IMR-90 (cell line): ENCODE measurements around the gene TBXAS1. TPM values are rescaled to one million over a fixed set of nuclear protein-coding genes. Genes with fewer than 3 reads are reported as not detected.

Experiments
- ATAC-seq: fragments of 200-7000 bp; cut with Tn5 transposase; 2 replicates; pipeline ENCODE4 v1.9.1; 2020; ENCODE audit warnings: low read depth, mild to moderate bottlenecking, moderate library complexity
- BruUV-seq: library from RNA; stranded (reverse); fragments of 400-500 nt; replicated peaks from 2 replicates; lab custom pipeline; 2021; lab: Mats Ljungman, UMichigan
- CTCF ChIA-PET: fragments of 300-600 bp; formaldehyde crosslinking; extraction: SDS; loops from one replicate; lab custom pipeline; 2021; ENCODE audit warnings: antibody characterized with exemption; lab: Yijun Ruan, JAX
- POLR2A ChIA-PET: fragments of 300-600 bp; sonication (Branson Sonifier 250); formaldehyde crosslinking; loops from one replicate; lab custom pipeline; 2022; ENCODE audit warnings: antibody characterized with exemption; ENCODE audit not compliant: unreplicated experiment; lab: Charles Lee
- DNase-seq: peaks from one replicate; pipeline ENCODE4 v3.0.0; 2013
- H2AFZ ChIP-seq: replicated peaks from 2 replicates; pipeline ENCODE3; 2013; ENCODE audit warnings: low read length, mild to moderate bottlenecking; ENCODE audit not compliant: poor library complexity
- H2AK5ac ChIP-seq: 2 replicates; pipeline ENCODE4 v1.6.1; 2013; ENCODE audit warnings: low read depth, low read length, inconsistent platforms
- H2AK9ac ChIP-seq: replicated peaks from 2 replicates; pipeline ENCODE3; 2013; ENCODE audit warnings: mild to moderate bottlenecking, low read depth, low read length, moderate library complexity; ENCODE audit not compliant: poor library complexity
- H2BK120ac ChIP-seq: 2 replicates; pipeline ENCODE4 v1.6.1; 2013; ENCODE audit warnings: low read depth, low read length, inconsistent platforms
- H2BK15ac ChIP-seq: 3 replicates; pipeline ENCODE4 v1.6.1; 2013; ENCODE audit warnings: low read depth, low read length, inconsistent platforms
- H2BK20ac ChIP-seq: 2 replicates; pipeline ENCODE4 v1.6.1; 2013; ENCODE audit warnings: low read depth, mild to moderate bottlenecking, inconsistent platforms, low read length, moderate library complexity
- H2BK5ac ChIP-seq: 2 replicates; pipeline ENCODE4 v1.6.1; 2013; ENCODE audit warnings: mild to moderate bottlenecking, low read depth, low read length, inconsistent platforms; ENCODE audit not compliant: poor library complexity, severe bottlenecking
- H3K14ac ChIP-seq: replicated peaks from 2 replicates; pipeline ENCODE4 v1.6.1; 2013; ENCODE audit warnings: low read depth, low read length, inconsistent platforms
- H3K18ac ChIP-seq: 2 replicates; pipeline ENCODE4 v1.6.1; 2013; ENCODE audit warnings: low read depth, low read length, control low read depth
- H3K23ac ChIP-seq: 2 replicates; pipeline ENCODE4 v1.6.1; 2013; ENCODE audit warnings: low read depth, low read length, inconsistent platforms
- H3K27ac ChIP-seq: 2 replicates; pipeline ENCODE4 v1.5.1; 2013; ENCODE audit warnings: mild to moderate bottlenecking, control low read depth, low read length; ENCODE audit not compliant: insufficient read depth
- H3K27me3 ChIP-seq: 2 replicates; pipeline ENCODE4 v1.6.1; 2013; ENCODE audit warnings: low read length; ENCODE audit not compliant: control insufficient read depth, insufficient read depth
- H3K36me3 ChIP-seq: 2 replicates; pipeline ENCODE4 v1.6.1; 2013; ENCODE audit warnings: low read length, mixed read lengths; ENCODE audit not compliant: control insufficient read depth, insufficient read depth
- H3K4ac ChIP-seq: 2 replicates; pipeline ENCODE4 v1.6.1; 2013; ENCODE audit warnings: low read depth, low read length, inconsistent platforms
- H3K4me1 ChIP-seq: 2 replicates; pipeline ENCODE4 v1.6.1; 2013; ENCODE audit warnings: low read length, mixed read lengths; ENCODE audit not compliant: control insufficient read depth, insufficient read depth
- H3K4me2 ChIP-seq: 2 replicates; pipeline ENCODE4 v1.6.1; 2013; ENCODE audit warnings: low read depth, mild to moderate bottlenecking, control low read depth, low read length, moderate library complexity
- H3K4me3 ChIP-seq: 2 replicates; pipeline ENCODE4 v1.5.1; 2013; ENCODE audit warnings: low read depth, mild to moderate bottlenecking, control low read depth, low read length, moderate library complexity; ENCODE audit not compliant: insufficient read depth
- H3K56ac ChIP-seq: 2 replicates; pipeline ENCODE4 v1.6.1; 2013; ENCODE audit warnings: low read length, inconsistent platforms; ENCODE audit not compliant: insufficient read depth; ENCODE audit errors: extremely low read depth
- H3K79me1 ChIP-seq, 2 experiments: 2 replicates each; pipeline ENCODE4 v1.6.1; 2013; ENCODE audit warnings: low read length in 2 of 2, inconsistent platforms in 1 of 2, low read depth in 1 of 2
- H3K9ac ChIP-seq: 2 replicates; pipeline ENCODE4 v1.6.1; 2013; ENCODE audit warnings: low read depth, low read length, control low read depth
- H3K9me1 ChIP-seq: 2 replicates; pipeline ENCODE4 v1.6.1; 2013; ENCODE audit warnings: low read length, inconsistent platforms; ENCODE audit not compliant: insufficient read depth
- H3K9me3 ChIP-seq: 2 replicates; pipeline ENCODE4 v1.6.1; 2013; ENCODE audit warnings: low read length; ENCODE audit not compliant: control insufficient read depth, insufficient read depth
- H4K20me1 ChIP-seq: 2 replicates; pipeline ENCODE4 v1.6.1; 2013; ENCODE audit warnings: low read length, inconsistent platforms; ENCODE audit not compliant: insufficient read depth
- H4K5ac ChIP-seq: 2 replicates; pipeline ENCODE4 v1.6.1; 2013; ENCODE audit warnings: mild to moderate bottlenecking, low read depth, low read length, control low read depth
- H4K8ac ChIP-seq, 2 experiments: 2 replicates each; pipeline ENCODE4 v1.6.1; 2013; ENCODE audit warnings: low read depth in 2 of 2, low read length in 2 of 2, control low read depth in 1 of 2, inconsistent platforms in 1 of 2
- H4K91ac ChIP-seq: 2 replicates; pipeline ENCODE4 v1.6.1; 2013; ENCODE audit warnings: low read depth, low read length, inconsistent platforms; ENCODE audit not compliant: insufficient read depth
- BHLHE40 ChIP-seq: fragments of 150-350 bp; IDR thresholded peaks from 2 replicates; pipeline ENCODE4 v1.6.1; 2016; ENCODE audit warnings: mild to moderate bottlenecking, low read depth, low read length
- CEBPB ChIP-seq: IDR thresholded peaks from 2 replicates; pipeline ENCODE4 v1.6.1; 2012; ENCODE audit warnings: low read depth, low read length, improper control_type of control experiment
- CHD1 ChIP-seq: IDR thresholded peaks from 2 replicates; pipeline ENCODE4 v1.6.1; 2012; ENCODE audit warnings: low read depth, low read length, improper control_type of control experiment
- CTCF ChIP-seq: conservative IDR thresholded peaks from 2 replicates; pipeline ENCODE4 v1.5.1; 2012; ENCODE audit warnings: mild to moderate bottlenecking, low read depth, low read length, improper control_type of control experiment
- ELK1 ChIP-seq: fragments of 150-350 bp; IDR thresholded peaks from 2 replicates; pipeline ENCODE4 v1.6.1; 2016; ENCODE audit warnings: low read depth, mild to moderate bottlenecking, low read length, moderate library complexity, borderline replicate concordance
- FOS ChIP-seq: fragments of 150-350 bp; IDR thresholded peaks from 2 replicates; pipeline ENCODE4 v1.6.1; 2016; ENCODE audit warnings: low read depth, low read length
- MAFK ChIP-seq: IDR thresholded peaks from 2 replicates; pipeline ENCODE4 v1.6.1; 2012; ENCODE audit warnings: low read depth, low read length, improper control_type of control experiment
- MAZ ChIP-seq: IDR thresholded peaks from 2 replicates; pipeline ENCODE4 v1.6.1; 2012; ENCODE audit warnings: low read depth, mild to moderate bottlenecking, low read length, improper control_type of control experiment, moderate library complexity, borderline replicate concordance
- MXI1 ChIP-seq: IDR thresholded peaks from 2 replicates; pipeline ENCODE4 v1.6.1; 2012; ENCODE audit warnings: low read depth, mild to moderate bottlenecking, low read length, moderate library complexity, borderline replicate concordance
- NFE2L2 ChIP-seq: fragments of 150-350 bp; IDR thresholded peaks from 2 replicates; pipeline ENCODE4 v1.6.1; 2016; ENCODE audit warnings: low read depth, mild to moderate bottlenecking, low read length
- POLR2A ChIP-seq: IDR thresholded peaks from 2 replicates; pipeline ENCODE4 v1.6.1; 2012; ENCODE audit warnings: mild to moderate bottlenecking, low read depth, low read length
- RAD21 ChIP-seq: IDR thresholded peaks from 2 replicates; pipeline ENCODE4 v1.6.1; 2012; ENCODE audit warnings: low read length, improper control_type of control experiment
- RCOR1 ChIP-seq: IDR thresholded peaks from 2 replicates; pipeline ENCODE4 v1.6.1; 2012; ENCODE audit warnings: mild to moderate bottlenecking, low read length, improper control_type of control experiment; ENCODE audit not compliant: insufficient replicate concordance
- RFX5 ChIP-seq: IDR thresholded peaks from 2 replicates; pipeline ENCODE4 v1.8.0; 2012; ENCODE audit warnings: low read depth, mild to moderate bottlenecking, low read length, moderate library complexity
- SMC3 ChIP-seq: fragments of 150-350 bp; IDR thresholded peaks from 2 replicates; pipeline ENCODE4 v1.6.1; 2016; ENCODE audit warnings: low read depth, mild to moderate bottlenecking, antibody characterized with exemption, low read length, moderate library complexity
- dilution Hi-C: fragments of 300-500 bp; cut with HindIII; formaldehyde crosslinking; loops from one replicate; pipeline ENCODE4 v1.14.3; 2018; ENCODE audit warnings: low sequenced_read_pairs; ENCODE audit not compliant: unreplicated experiment
- in situ Hi-C: fragments of 300-500 bp; cut with MboI; formaldehyde crosslinking; loops from 3 replicates; pipeline ENCODE4 v1.14.3; 2019; ENCODE audit warnings: low sequenced_read_pairs, inconsistent platforms, mixed read lengths
- intact Hi-C: fragments of 100-400 bp; cut with micrococcal nuclease; formaldehyde crosslinking; loops from 2 replicates; pipeline ENCODE4 v1.10.0; 2022
- polyA plus RNA-seq, 3 experiments: library from polyadenylated mRNA; depleted of rRNA; stranded (reverse); fragments of >200 nt; gene quantifications; 2 replicates each; pipeline ENCODE4 v1.2.3, GENCODE V29; 2012; ENCODE audit warnings: low replicate concordance in 1 of 3
- total RNA-seq: library from RNA; depleted of rRNA; stranded (reverse); fragments of >200 nt; gene quantifications from 2 replicates; pipeline ENCODE4 v1.2.3, GENCODE V29; 2012
- TF ChIP-seq, protein P1 (sequence below): fragments of 150-350 bp; IDR thresholded peaks from 2 replicates; pipeline ENCODE4 v1.6.1; 2017; ENCODE audit warnings: mild to moderate bottlenecking, antibody characterized with exemption, low read length, low read depth

The TBXAS1 gene
- total and polyA plus RNA-seq, 2 of the 4 experiments (the other 2 are of a cell fraction), result 5.9 to 10.8 TPM

- no TSS peak for BruUV-seq
- H3K79me1 ChIP-seq, result no peaks in the 10 kb centered on the region
- no peak overlapping the region for H3K14ac ChIP-seq
- dilution Hi-C loops (no loop called here), in situ Hi-C loops (no loop called here), intact Hi-C loops (no loop called here)
- H2BK120ac ChIP-seq, result no peak overlapping the region
- no peak overlapping the region for H3K18ac ChIP-seq
- no peak for ATAC-seq
- no peak overlapping the region for H4K5ac ChIP-seq
- peaks cover 3% of the 10 kb centered on the region; the same call in 1 of the 2 replicates for H3K9me3 ChIP-seq
- H3K27me3 ChIP-seq, result no peaks in the 10 kb centered on the region
- H2AK5ac ChIP-seq, result no peak overlapping the region
- H3K56ac ChIP-seq, result no peak overlapping the region
- no peak overlapping the region for H3K4me3 ChIP-seq
- no peak overlapping the region for H2BK20ac ChIP-seq
- no peaks in the 10 kb centered on the region for H3K9me1 ChIP-seq
- no peak overlapping the region for H2AK9ac ChIP-seq
- H3K27ac ChIP-seq, result no peak overlapping the region
- H4K91ac ChIP-seq, result no peak overlapping the region
- no peak overlapping the region for H2AFZ ChIP-seq
- no peaks in the 10 kb centered on the region for H4K20me1 ChIP-seq
- no peak overlapping the region for H3K4ac ChIP-seq
- H3K9ac ChIP-seq, result no peak overlapping the region
- H3K4me1 ChIP-seq, result no peaks in the 10 kb centered on the region
- H3K36me3 ChIP-seq, result peaks cover 1% of the 10 kb centered on the region; the same call in 1 of the 2 replicates
- H2BK15ac ChIP-seq, result no peak overlapping the region
- no peak for DNase-seq
- H2BK5ac ChIP-seq, result no peak overlapping the region
- H3K4me2 ChIP-seq, result no peak overlapping the region
- POLR2A ChIA-PET, result no interaction called here
- no peak overlapping the region for H3K23ac ChIP-seq
- TF ChIP-seq RFX5, result no peak
- no peak for TF ChIP-seq MAFK
- TF ChIP-seq MXI1, result no peak
- TF ChIP-seq SMC3, result no peak
- TF ChIP-seq RCOR1, result no peak
- TF ChIP-seq POLR2A, result no peak
- TF ChIP-seq MAZ, result no peak
- TF ChIP-seq, protein P1, sequence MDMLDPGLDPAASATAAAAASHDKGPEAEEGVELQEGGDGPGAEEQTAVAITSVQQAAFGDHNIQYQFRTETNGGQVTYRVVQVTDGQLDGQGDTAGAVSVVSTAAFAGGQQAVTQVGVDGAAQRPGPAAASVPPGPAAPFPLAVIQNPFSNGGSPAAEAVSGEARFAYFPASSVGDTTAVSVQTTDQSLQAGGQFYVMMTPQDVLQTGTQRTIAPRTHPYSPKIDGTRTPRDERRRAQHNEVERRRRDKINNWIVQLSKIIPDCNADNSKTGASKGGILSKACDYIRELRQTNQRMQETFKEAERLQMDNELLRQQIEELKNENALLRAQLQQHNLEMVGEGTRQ, result no peak
- no peak for TF ChIP-seq NFE2L2
- TF ChIP-seq CTCF, result no peak
- no peak for TF ChIP-seq RAD21
- TF ChIP-seq CHD1, result no peak
- no peak for TF ChIP-seq BHLHE40
- no peak for TF ChIP-seq FOS
- TF ChIP-seq CEBPB, result no peak
- TF ChIP-seq ELK1, result no peak
- CTCF ChIA-PET, result no interaction called here
- H4K8ac ChIP-seq, result no peak overlapping the region
These were observed 56.4 kb downstream of the TBXAS1 start for GRCh38 chr7:139885511-139885910.
